GM11168 (cell line): ENCODE data around the gene NRN1L.
"Not testable (repeated sequence)": the region's sequence is repeated elsewhere in the genome, so short reads cannot be mapped to it uniquely, and the experiment has no call there.

Experiments used
- in situ Hi-C: fragments of 300-500 bp; cut with MboI; formaldehyde crosslinking; loops from one replicate; pipeline ENCODE4 v1.12.0; 2022; ENCODE audit warnings: low sequenced_read_pairs; ENCODE audit not compliant: unreplicated experiment

Gene NRN1L

GRCh38 chr16:67860589-67861398 is 23.9 kb upstream of the NRN1L start:
- in situ Hi-C loops, result no loop called here

- in situ Hi-C loops, result no loop called here
Measured at GRCh38 chr16:67861877-67862276, 22.8 kb upstream of the NRN1L start.

GRCh38 chr16:67862623-67863583 is 21.8 kb upstream of the NRN1L start:
- in situ Hi-C loops, result no loop called here

GRCh38 chr16:67864044-67864443 is 20.6 kb upstream of the NRN1L start:
- in situ Hi-C loops, result not testable (repeated sequence)

GRCh38 chr16:67864594-67864993 is 20.1 kb upstream of the NRN1L start:
- in situ Hi-C loops, result no loop called here

GRCh38 chr16:67865318-67865717 is 19.4 kb upstream of the NRN1L start:
- in situ Hi-C loops, result no loop called here

GRCh38 chr16:67868290-67868689 is 16.4 kb upstream of the NRN1L start:
- in situ Hi-C loops, result no loop called here

GRCh38 chr16:67869653-67870052 is 15.0 kb upstream of the NRN1L start:
- in situ Hi-C loops, result no loop called here

GRCh38 chr16:67871256-67871655 is 13.4 kb upstream of the NRN1L start:
- in situ Hi-C loops, result no loop called here

- in situ Hi-C loops, result no loop called here
Measured at GRCh38 chr16:67872131-67872630, 12.5 kb upstream of the NRN1L start.

- in situ Hi-C loops, result no loop called here
Measured at GRCh38 chr16:67872631-67873434, 11.9 kb upstream of the NRN1L start, which contains the start of gene EDC4. TSS of gene EDC4 (plus strand) at chr16:67873052. CDS start at chr16:67873262, 210 bp downstream.

- in situ Hi-C loops, result no loop called here
Measured at GRCh38 chr16:67873435-67874370, 11.0 kb upstream of the NRN1L start.

GRCh38 chr16:67874372-67874771 is 10.3 kb upstream of the NRN1L start:
- in situ Hi-C loops, result no loop called here

GRCh38 chr16:67877064-67877463 is 7.6 kb upstream of the NRN1L start:
- in situ Hi-C loops, result no loop called here

GRCh38 chr16:67878232-67878631 is 6.5 kb upstream of the NRN1L start:
- in situ Hi-C loops, result no loop called here

GRCh38 chr16:67878846-67879245 is 5.8 kb upstream of the NRN1L start:
- in situ Hi-C loops, result no loop called here

GRCh38 chr16:67879462-67879861 is 5.2 kb upstream of the NRN1L start:
- in situ Hi-C loops, result no loop called here

- in situ Hi-C loops, result no loop called here
Measured at GRCh38 chr16:67879936-67880335, 4.7 kb upstream of the NRN1L start.

- in situ Hi-C loops, result no loop called here
Measured at GRCh38 chr16:67880584-67880983, 4.1 kb upstream of the NRN1L start.
